Measurements from ENCODE around the gene FAM193B. TPM values are rescaled to one million over a fixed set of nuclear protein-coding genes. Genes with fewer than 3 reads are reported as not detected.

The FAM193B gene
- polyA plus RNA-seq, 1 of the 3 experiments (the other 2 are of a cell fraction): 48.1 TPM

DNA sequence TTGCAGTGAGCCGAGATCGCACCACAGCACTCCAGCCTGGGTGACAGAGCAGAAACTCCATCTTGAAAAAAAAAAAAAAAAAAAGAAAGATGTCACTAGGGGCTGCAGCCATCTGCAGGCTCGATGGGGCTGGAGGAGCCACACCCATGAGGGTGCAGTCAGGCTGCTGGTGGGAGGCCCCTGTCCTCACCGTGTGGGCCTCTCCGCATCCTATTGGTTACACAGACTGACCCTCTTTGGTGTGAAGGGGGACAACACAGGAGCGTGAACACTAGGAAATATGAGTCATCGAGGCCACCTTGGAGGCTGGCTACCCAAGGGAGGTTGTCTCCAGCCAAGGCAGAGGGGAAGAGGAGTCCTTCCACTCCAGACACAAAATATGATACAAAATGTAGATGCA, 14.0 kb upstream of the FAM193B start:
- H3K4me2 ChIP-seq: no peak overlapping the region
- peaks cover 3% of the 10 kb centered on the region; the same call in 1 of the 2 replicates for H3K27me3 ChIP-seq (ENCODE audit: insufficient read depth)
- no peaks in the 10 kb centered on the region for H3K79me2 ChIP-seq (ENCODE audit: insufficient read depth)
- ChIA-PET CTCF (interaction anchor here (0.7 kb wide), 1 partner anchor 1105 kb away, joined by 3 read pairs; no protein-coding TSS in a partner anchor), POLR2A (no interaction called here)
- H3F3A ChIP-seq (replicated peaks; ENCODE audit: insufficient read depth): no peaks in the 10 kb centered on the region
- H3K36me3 ChIP-seq (replicated peaks in 1 of 2; ENCODE audit: control insufficient read depth in 1 of 2, insufficient read depth in 2 of 2, low read length in 1 of 2): no peaks in the 10 kb centered on the region
- no peak overlapping the region for H2AFZ ChIP-seq (ENCODE audit: low read depth)
- no peak overlapping the region for H3K4me3 ChIP-seq (ENCODE audit: low read depth in 2 of 2, low read length in 1 of 2)
- H3K4me1 ChIP-seq (ENCODE audit: control insufficient read depth in 1 of 2, insufficient read depth in 2 of 2, low read depth in 1 of 2, low read length in 1 of 2): no peaks in the 10 kb centered on the region
- H3K9me2 ChIP-seq: no peaks in the 10 kb centered on the region
- H4K20me1 ChIP-seq (ENCODE audit: insufficient read depth): no peaks in the 10 kb centered on the region
- WGBS (ENCODE audit: low lambda C conversion rate): 54% methylated on average over 7 of the region's 7 CpGs
- H3K9me3 ChIP-seq: no peaks in the 10 kb centered on the region
- TF ChIP-seq, protein P1, sequence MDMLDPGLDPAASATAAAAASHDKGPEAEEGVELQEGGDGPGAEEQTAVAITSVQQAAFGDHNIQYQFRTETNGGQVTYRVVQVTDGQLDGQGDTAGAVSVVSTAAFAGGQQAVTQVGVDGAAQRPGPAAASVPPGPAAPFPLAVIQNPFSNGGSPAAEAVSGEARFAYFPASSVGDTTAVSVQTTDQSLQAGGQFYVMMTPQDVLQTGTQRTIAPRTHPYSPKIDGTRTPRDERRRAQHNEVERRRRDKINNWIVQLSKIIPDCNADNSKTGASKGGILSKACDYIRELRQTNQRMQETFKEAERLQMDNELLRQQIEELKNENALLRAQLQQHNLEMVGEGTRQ (IDR thresholded peaks at IDR 0.05; ENCODE audit: borderline replicate concordance, low read depth, low read length): no peak
- no peak for TF ChIP-seq FOXM1 (IDR thresholded peaks at IDR 0.05; ENCODE audit: low read depth)
- no peak for TF ChIP-seq NFIC (IDR thresholded peaks at IDR 0.05; ENCODE audit: borderline replicate concordance)
- no peak for TF ChIP-seq MXI1 (IDR thresholded peaks at IDR 0.05; ENCODE audit: low read depth, low read length)
- TF ChIP-seq, protein P2, sequence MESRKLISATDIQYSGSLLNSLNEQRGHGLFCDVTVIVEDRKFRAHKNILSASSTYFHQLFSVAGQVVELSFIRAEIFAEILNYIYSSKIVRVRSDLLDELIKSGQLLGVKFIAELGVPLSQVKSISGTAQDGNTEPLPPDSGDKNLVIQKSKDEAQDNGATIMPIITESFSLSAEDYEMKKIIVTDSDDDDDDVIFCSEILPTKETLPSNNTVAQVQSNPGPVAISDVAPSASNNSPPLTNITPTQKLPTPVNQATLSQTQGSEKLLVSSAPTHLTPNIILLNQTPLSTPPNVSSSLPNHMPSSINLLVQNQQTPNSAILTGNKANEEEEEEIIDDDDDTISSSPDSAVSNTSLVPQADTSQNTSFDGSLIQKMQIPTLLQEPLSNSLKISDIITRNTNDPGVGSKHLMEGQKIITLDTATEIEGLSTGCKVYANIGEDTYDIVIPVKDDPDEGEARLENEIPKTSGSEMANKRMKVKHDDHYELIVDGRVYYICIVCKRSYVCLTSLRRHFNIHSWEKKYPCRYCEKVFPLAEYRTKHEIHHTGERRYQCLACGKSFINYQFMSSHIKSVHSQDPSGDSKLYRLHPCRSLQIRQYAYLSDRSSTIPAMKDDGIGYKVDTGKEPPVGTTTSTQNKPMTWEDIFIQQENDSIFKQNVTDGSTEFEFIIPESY (IDR thresholded peaks at IDR 0.05; ENCODE audit: borderline replicate concordance, low read depth): no peak
- no peak for TF ChIP-seq YY1 (IDR thresholded peaks at IDR 0.05; ENCODE audit: low read depth)
- TF ChIP-seq, protein P3, sequence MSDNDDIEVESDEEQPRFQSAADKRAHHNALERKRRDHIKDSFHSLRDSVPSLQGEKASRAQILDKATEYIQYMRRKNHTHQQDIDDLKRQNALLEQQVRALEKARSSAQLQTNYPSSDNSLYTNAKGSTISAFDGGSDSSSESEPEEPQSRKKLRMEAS (IDR thresholded peaks at IDR 0.05; ENCODE audit: low read depth): no peak
- no peak for TF ChIP-seq FOXJ3 (CRISPR knock-in tag; IDR thresholded peaks at IDR 0.05)
- no peak for TF ChIP-seq NRF1 (IDR thresholded peaks at IDR 0.05; ENCODE audit: low read depth, low read length)
- no peak for TF ChIP-seq EZH2phosphoT487 (IDR thresholded peaks at IDR 0.05; ENCODE audit: borderline replicate concordance, low read depth)
- no peak for DNase-seq
- H3K27ac ChIP-seq (ENCODE audit: low read depth in 2 of 2, low read length in 1 of 2): no peak overlapping the region
- H3K9ac ChIP-seq: no peak overlapping the region

DNA sequence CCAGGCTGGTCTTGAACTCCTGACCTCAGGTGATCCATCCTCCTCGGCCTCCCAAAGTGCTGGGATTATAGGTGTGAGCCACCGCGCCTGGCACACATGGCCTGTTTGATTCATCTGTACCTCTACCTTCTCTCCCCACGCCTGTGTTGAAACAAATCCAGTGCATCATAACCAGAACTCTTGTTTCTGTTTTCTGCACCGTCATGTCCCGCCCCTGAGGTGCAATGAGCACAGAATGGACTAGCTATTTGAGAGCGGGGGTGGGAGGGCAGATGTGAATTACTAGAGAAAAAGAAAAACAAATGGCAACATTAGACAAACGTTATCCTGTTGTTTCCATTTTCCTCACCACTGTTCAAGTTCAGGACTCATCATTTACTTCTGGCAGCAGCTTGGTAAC, 10.7 kb upstream of the FAM193B start:
- peaks cover 7% of the 10 kb centered on the region; the same call in 1 of the 2 replicates for H3K27me3 ChIP-seq (ENCODE audit: insufficient read depth)
- H3K4me2 ChIP-seq: no peak overlapping the region
- H3K79me2 ChIP-seq (ENCODE audit: insufficient read depth): no peaks in the 10 kb centered on the region
- no peak overlapping the region for H3K27ac ChIP-seq (ENCODE audit: low read depth in 2 of 2, low read length in 1 of 2)
- no peak overlapping the region for H3K9ac ChIP-seq
- H3K4me1 ChIP-seq (ENCODE audit: control insufficient read depth in 1 of 2, insufficient read depth in 2 of 2, low read depth in 1 of 2, low read length in 1 of 2): no peaks in the 10 kb centered on the region
- no peaks in the 10 kb centered on the region for H3K9me2 ChIP-seq
- H2AFZ ChIP-seq (ENCODE audit: low read depth): no peak overlapping the region
- WGBS (ENCODE audit: low lambda C conversion rate): 60% methylated on average over 8 of the region's 8 CpGs
- TF ChIP-seq GATA2 (CRISPR knock-in tag; IDR thresholded peaks at IDR 0.05) (no peak), CHD2 (IDR thresholded peaks at IDR 0.05; ENCODE audit: low read length, partially characterized antibody) (no peak), POLR2AphosphoS5 (IDR thresholded peaks at IDR 0.05; ENCODE audit: low read depth, low read length) (no peak), NFIC (IDR thresholded peaks at IDR 0.05; ENCODE audit: borderline replicate concordance) (no peak), ELF1 (IDR thresholded peaks at IDR 0.05) (no peak), TAF1 (IDR thresholded peaks at IDR 0.05; ENCODE audit: borderline replicate concordance, low read depth, low read length) (no peak), FOXM1 (IDR thresholded peaks at IDR 0.05; ENCODE audit: low read depth) (no peak), FOSL2 (IDR thresholded peaks at IDR 0.05; ENCODE audit: borderline replicate concordance, low read depth) (no peak), EZH2phosphoT487 (IDR thresholded peaks at IDR 0.05; ENCODE audit: borderline replicate concordance, low read depth) (no peak), TCF12 (IDR thresholded peaks at IDR 0.05) (no peak), RAD21 (IDR thresholded peaks at IDR 0.05; ENCODE audit: low read length) (no peak), MEF2A (IDR thresholded peaks at IDR 0.05; ENCODE audit: borderline replicate concordance, low read depth) (no peak)
- TF ChIP-seq, protein P4, sequence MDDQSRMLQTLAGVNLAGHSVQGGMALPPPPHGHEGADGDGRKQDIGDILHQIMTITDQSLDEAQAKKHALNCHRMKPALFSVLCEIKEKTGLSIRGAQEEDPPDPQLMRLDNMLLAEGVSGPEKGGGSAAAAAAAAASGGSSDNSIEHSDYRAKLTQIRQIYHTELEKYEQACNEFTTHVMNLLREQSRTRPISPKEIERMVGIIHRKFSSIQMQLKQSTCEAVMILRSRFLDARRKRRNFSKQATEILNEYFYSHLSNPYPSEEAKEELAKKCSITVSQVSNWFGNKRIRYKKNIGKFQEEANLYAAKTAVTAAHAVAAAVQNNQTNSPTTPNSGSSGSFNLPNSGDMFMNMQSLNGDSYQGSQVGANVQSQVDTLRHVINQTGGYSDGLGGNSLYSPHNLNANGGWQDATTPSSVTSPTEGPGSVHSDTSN (IDR thresholded peaks at IDR 0.05): no peak
- TF ChIP-seq, protein P3 (IDR thresholded peaks at IDR 0.05; ENCODE audit: low read depth): no peak
- TF ChIP-seq, protein P5, sequence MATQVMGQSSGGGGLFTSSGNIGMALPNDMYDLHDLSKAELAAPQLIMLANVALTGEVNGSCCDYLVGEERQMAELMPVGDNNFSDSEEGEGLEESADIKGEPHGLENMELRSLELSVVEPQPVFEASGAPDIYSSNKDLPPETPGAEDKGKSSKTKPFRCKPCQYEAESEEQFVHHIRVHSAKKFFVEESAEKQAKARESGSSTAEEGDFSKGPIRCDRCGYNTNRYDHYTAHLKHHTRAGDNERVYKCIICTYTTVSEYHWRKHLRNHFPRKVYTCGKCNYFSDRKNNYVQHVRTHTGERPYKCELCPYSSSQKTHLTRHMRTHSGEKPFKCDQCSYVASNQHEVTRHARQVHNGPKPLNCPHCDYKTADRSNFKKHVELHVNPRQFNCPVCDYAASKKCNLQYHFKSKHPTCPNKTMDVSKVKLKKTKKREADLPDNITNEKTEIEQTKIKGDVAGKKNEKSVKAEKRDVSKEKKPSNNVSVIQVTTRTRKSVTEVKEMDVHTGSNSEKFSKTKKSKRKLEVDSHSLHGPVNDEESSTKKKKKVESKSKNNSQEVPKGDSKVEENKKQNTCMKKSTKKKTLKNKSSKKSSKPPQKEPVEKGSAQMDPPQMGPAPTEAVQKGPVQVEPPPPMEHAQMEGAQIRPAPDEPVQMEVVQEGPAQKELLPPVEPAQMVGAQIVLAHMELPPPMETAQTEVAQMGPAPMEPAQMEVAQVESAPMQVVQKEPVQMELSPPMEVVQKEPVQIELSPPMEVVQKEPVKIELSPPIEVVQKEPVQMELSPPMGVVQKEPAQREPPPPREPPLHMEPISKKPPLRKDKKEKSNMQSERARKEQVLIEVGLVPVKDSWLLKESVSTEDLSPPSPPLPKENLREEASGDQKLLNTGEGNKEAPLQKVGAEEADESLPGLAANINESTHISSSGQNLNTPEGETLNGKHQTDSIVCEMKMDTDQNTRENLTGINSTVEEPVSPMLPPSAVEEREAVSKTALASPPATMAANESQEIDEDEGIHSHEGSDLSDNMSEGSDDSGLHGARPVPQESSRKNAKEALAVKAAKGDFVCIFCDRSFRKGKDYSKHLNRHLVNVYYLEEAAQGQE (IDR thresholded peaks at IDR 0.05; ENCODE audit: low read depth, low read length): no peak
- H3K4me3 ChIP-seq (ENCODE audit: low read depth in 2 of 2, low read length in 1 of 2): no peak overlapping the region
- POLR2A ChIA-PET: no interaction called here
- CTCF ChIA-PET: no interaction called here
- DNase-seq: no peak
- no peaks in the 10 kb centered on the region for H4K20me1 ChIP-seq (ENCODE audit: insufficient read depth)
- H3K9me3 ChIP-seq: no peaks in the 10 kb centered on the region
- no peaks in the 10 kb centered on the region for H3K36me3 ChIP-seq (replicated peaks in 1 of 2; ENCODE audit: control insufficient read depth in 1 of 2, insufficient read depth in 2 of 2, low read length in 1 of 2)
- no peaks in the 10 kb centered on the region for H3F3A ChIP-seq (replicated peaks; ENCODE audit: insufficient read depth)
